Measurements from ENCODE around the gene ARL8A.

Gene ARL8A

GRCh38 chr1:202162047-202162417 lies 17.5 kb upstream of the ARL8A start:
- in situ Hi-C loops (cut with HindIII; ENCODE audit: low pct_ligation_motif_present, low pct_unique_long_range_greater_than_20kb, low sequenced_read_pairs), result no loop called here
- DNase-seq, result no peak

GRCh38 chr1:202161151-202162046 lies 16.9 kb upstream of the ARL8A start:
- in situ Hi-C loops (cut with HindIII; ENCODE audit: low pct_ligation_motif_present, low pct_unique_long_range_greater_than_20kb, low sequenced_read_pairs), result no loop called here
- DNase-seq, result no peak

DNA sequence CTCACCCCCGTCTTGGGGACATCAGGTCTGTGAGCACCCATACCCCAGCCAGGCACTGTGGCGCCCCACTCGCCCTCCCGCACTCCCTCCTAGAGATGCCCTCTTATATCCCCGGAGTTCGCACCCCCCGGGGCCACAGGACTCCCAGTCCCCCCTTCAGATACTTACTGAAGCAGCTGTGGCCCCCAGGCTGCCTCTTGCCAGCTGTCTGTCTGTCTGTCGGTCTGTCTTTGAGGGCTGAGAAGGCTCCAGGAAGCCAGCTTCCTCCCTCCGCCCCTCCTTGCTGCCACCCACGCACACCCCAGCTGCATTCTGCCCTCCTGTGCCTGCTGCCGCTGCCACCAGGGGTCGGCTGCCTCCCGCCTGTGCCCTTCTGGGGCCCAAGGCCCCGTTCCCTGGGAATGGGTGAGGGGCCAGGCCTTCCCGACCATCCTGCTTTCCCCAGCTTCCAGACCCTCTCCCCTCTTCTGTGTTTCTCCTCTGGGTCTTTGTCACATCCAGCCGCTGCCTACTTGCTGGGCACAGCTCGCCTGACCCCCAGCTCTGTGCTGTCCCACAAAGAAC lies 15.9 kb upstream of the ARL8A start, which contains the start of gene PTPN7:
TSS of gene PTPN7 (minus strand) at position 226 of the 564 bp plus-strand sequence. CDS start 1,200 bp downstream, outside the sequence.
- in situ Hi-C loops (cut with HindIII; ENCODE audit: low pct_ligation_motif_present, low pct_unique_long_range_greater_than_20kb, low sequenced_read_pairs), result no loop called here
- DNase-seq, result no peak

- in situ Hi-C loops (cut with HindIII; ENCODE audit: low pct_ligation_motif_present, low pct_unique_long_range_greater_than_20kb, low sequenced_read_pairs), result no loop called here
- DNase-seq, result no peak
Observed at GRCh38 chr1:202159534-202160371, 15.2 kb upstream of the ARL8A start.

DNA sequence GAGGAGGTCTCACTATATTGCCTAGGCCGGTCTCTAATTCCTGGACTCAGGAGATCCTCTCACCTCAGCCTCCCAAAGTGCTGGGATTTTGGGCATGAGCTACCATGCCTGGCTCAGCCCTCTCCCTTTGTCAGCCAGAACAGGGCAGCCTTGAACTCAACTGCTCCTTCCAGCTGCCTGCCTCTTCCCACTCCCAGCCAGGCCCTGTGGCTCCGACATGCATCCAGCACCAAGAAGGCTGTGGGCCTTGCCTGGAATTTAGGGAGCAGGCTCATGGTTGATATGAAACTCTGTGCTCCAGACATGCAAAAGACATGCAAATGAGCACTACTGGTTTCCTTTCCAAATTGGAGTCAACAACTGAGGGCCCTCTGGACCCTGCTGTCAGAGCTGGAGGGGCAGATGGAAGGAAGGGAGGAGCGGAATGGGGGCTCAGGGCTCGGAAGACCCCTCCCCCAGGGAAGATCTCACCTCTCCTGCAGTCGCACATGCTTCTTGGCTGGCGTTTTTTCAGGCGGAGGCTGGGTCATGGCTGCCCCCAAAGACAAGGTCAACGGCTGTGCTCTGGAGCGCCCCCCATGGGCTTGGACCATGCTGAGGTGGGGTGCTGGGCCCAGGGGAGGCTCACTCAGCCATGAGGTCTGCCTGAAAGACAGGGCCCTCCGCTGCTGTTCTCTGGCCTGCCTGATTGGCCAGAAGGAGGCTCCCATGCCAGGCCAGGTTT lies 14.4 kb upstream of the ARL8A start:
- in situ Hi-C loops (cut with HindIII; ENCODE audit: low pct_ligation_motif_present, low pct_unique_long_range_greater_than_20kb, low sequenced_read_pairs), result no loop called here
- DNase-seq, result no peak

DNA sequence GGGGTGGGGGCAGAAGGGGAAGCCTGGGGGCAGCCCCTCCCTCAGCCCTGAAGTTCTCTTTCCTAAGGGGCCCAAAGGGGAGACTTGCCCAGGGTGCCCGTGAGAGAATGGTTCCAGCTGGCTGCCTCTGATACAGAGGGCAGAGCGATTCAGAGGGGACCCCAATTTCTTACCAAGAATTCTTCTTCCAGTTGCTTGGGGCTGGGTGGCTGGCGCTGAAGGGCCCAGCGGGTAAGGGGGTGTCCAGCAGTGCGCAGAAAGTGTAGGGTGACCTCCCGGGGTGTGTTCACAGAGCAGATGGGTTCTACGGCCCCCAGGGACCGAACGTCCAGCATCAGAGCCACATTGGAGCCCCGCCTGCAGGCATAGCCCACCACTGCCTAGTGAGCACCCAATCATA lies 13.4 kb upstream of the ARL8A start:
- no peak for DNase-seq
- in situ Hi-C loops (cut with HindIII; ENCODE audit: low pct_ligation_motif_present, low pct_unique_long_range_greater_than_20kb, low sequenced_read_pairs), result no loop called here

- DNase-seq, result no peak
- in situ Hi-C loops (cut with HindIII; ENCODE audit: low pct_ligation_motif_present, low pct_unique_long_range_greater_than_20kb, low sequenced_read_pairs), result no loop called here
Observed at GRCh38 chr1:202156590-202156989, 12.1 kb upstream of the ARL8A start.

DNA sequence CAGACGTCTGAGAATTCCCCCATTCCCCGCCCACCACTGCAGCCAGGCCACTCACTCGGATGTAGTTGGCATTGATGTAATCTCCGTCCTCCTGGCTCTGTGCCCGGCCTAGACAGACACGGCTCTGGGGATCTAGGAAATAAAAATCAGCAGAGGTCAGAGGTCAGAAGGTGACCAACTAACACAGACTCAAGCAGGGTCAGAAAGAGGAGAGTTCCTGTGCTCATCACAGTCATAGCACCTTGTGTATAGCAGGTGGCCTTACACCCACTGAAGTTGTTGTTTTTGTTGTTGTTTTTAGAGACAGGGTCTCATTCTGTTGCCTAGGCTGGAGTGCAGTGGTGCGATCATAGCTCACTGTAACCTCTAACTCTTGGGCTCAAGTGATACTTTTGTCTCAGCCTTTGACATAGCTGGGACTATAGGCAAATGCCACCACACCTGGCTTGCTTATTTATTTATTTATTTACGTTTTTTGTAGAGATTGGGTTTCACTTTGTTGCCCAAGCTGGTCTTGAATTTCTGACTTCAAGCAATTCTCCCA lies 11.0 kb upstream of the ARL8A start:
- in situ Hi-C loops (cut with HindIII; ENCODE audit: low pct_ligation_motif_present, low pct_unique_long_range_greater_than_20kb, low sequenced_read_pairs), result no loop called here
- peak; percentile 47 for DNase-seq

DNA sequence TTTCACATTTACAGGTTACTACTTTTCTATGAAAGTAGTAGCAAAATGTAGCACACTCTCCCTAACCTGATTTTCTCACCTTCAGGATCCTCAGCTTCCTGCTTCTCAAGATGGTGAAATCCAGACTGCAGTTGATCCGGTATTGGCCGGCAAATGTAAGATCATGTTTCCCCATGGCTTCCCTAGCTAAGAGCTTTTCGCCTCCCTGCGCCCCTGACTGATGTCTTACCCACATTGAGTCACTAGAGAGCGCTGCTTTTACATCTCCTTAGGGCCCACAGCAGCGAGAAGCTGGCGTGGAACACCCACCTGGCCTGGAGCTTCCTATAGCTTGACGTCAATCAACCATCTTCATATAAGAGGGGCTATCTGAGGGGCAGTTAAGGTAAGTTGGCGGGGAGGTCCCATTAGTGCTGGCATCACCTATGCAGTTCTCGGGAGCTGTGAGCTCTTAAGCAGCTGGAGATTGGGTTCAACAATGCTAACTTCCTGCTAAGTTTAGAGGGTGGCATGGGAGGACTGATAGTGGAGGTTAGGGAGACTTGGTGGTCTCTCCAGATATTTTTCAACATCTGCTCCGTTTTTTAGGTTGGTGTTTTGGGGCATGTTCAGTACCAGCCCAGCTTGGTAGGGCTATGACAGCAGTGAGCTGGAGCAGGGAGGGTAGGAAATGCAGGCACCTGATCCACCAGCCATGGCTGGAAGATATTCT lies 10.4 kb upstream of the ARL8A start:
- in situ Hi-C loops (cut with HindIII; ENCODE audit: low pct_ligation_motif_present, low pct_unique_long_range_greater_than_20kb, low sequenced_read_pairs), result no loop called here
- DNase-seq, result peak; percentile 57

DNA sequence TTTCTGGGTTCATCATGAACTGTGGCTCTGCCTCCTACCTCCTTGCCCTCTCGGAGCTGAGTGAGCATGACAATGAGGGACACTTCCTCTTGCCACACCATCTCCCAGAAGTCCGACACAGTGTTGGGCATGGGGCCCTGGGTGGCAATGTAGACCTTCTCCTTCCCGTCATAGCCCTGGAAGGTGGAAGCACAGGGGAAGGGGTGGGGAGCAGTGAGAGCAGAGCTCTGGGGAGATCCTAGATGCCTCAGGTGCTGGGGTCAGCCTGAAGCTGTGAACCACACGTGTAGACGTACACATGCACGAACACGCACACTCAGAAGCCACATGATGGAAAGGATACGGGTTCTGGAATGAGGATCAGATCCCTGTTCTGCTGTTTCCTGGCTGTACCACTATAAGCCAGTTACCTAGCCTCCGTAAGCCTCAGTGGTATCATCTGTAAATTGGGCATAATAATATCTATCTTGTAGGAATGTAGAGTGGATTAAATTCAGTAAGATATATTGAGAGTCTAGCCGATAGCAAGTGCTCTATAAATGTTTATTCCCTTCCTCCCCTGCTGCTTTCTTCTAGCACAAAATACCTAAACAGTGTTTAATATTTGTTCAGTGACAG lies 9.7 kb upstream of the ARL8A start:
- no peak for DNase-seq
- in situ Hi-C loops (cut with HindIII; ENCODE audit: low pct_ligation_motif_present, low pct_unique_long_range_greater_than_20kb, low sequenced_read_pairs), result no loop called here

DNA sequence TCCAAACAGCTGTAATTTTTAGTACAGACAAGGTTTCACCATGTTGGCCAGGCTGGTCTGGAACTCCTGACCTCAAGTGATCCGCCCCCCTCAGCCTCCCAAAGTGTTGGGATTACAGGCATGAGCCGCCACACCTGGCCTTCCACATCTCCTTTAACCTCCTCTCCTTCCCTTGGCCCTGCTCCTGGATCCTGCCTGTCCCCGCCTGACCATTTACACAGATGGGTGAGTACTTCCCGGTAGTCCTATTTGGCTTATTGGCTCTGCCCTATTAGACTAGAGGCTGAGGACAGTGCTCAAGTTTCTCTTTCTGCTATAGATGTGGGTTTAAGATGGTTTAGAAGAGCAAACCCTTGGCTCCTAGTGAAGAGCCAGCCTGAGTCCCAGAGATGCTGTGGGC lies 8.7 kb upstream of the ARL8A start:
- in situ Hi-C loops (cut with HindIII; ENCODE audit: low pct_ligation_motif_present, low pct_unique_long_range_greater_than_20kb, low sequenced_read_pairs), result no loop called here
- DNase-seq, result no peak

GRCh38 chr1:202152399-202152798 lies 7.9 kb upstream of the ARL8A start:
- DNase-seq, result no peak
- in situ Hi-C loops (cut with HindIII; ENCODE audit: low pct_ligation_motif_present, low pct_unique_long_range_greater_than_20kb, low sequenced_read_pairs), result no loop called here

GRCh38 chr1:202151045-202151444 lies 6.5 kb upstream of the ARL8A start:
- no peak for DNase-seq
- in situ Hi-C loops (cut with HindIII; ENCODE audit: low pct_ligation_motif_present, low pct_unique_long_range_greater_than_20kb, low sequenced_read_pairs), result no loop called here

- in situ Hi-C loops (cut with HindIII; ENCODE audit: low pct_ligation_motif_present, low pct_unique_long_range_greater_than_20kb, low sequenced_read_pairs), result no loop called here
Observed at GRCh38 chr1:202150602-202151001, 6.1 kb upstream of the ARL8A start.

DNA sequence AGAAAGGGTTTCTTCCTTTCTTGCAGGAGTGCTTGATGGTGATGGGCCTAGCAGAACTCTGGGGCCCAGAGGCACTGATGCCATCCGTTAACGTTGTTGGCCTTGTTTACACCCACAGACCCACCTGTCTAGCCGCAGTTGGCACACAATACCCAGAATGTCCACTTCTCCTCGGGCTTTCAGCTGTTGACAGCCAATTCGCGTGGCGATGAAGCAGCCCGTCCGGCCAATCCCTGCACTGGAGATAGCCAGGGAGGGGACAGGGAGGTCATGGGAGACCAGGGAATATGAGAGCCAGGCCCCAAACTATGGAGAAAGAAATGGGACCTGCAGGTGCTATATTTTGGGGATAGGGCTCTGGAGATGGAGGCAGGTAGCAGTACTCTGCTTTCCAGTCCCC lies 5.7 kb upstream of the ARL8A start:
- DNase-seq, result no peak
- in situ Hi-C loops (cut with HindIII; ENCODE audit: low pct_ligation_motif_present, low pct_unique_long_range_greater_than_20kb, low sequenced_read_pairs), result no loop called here

More at GRCh38 chr1:202150602-202151001, 6.1 kb upstream of the ARL8A start:
- DNase-seq, result no peak

DNA sequence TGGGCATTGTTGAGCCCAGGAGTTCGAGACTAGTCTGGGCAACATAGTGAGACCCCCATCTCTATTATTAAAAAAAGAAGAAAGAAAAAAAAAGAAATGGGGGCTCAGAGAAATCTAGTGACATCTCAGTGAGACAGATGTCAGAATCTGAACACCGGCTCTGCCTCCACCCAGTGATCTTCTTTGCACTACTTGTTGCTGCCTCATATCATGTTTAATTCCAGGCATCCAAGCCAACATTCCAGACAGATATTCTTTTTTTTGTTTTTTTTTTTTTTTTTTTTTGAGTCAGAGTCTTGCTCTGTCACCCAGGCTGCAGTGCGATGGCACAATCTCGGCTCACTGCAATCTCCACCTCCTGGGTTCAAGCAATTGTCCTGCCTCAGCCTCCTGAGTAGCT lies 5.0 kb upstream of the ARL8A start:
- no peak for DNase-seq
- in situ Hi-C loops (cut with HindIII; ENCODE audit: low pct_ligation_motif_present, low pct_unique_long_range_greater_than_20kb, low sequenced_read_pairs), result no loop called here

GRCh38 chr1:202148391-202148790 lies 3.9 kb upstream of the ARL8A start:
- DNase-seq, result no peak
- in situ Hi-C loops (cut with HindIII; ENCODE audit: low pct_ligation_motif_present, low pct_unique_long_range_greater_than_20kb, low sequenced_read_pairs), result no loop called here
